HepG2 (cell line): Measurements from ENCODE around the gene TEKTIP1. TPM values are rescaled to one million over a fixed set of nuclear protein-coding genes. Genes with fewer than 3 reads are reported as not detected.

ENCODE experiments used
- FOSL1 ChIP-seq: sonication (generic); formaldehyde crosslinking; IDR thresholded peaks from 2 replicates; pipeline ENCODE4 v1.9.0; 2021; ENCODE audit warnings: missing genetic modification reagents, borderline replicate concordance
- FUBP1 ChIP-seq: sonication (generic); formaldehyde crosslinking; IDR thresholded peaks from 2 replicates; pipeline ENCODE4 v1.5.1; 2020; ENCODE audit warnings: missing genetic modification reagents, mild to moderate bottlenecking, borderline replicate concordance
- JUND ChIP-seq: sonication (generic); formaldehyde crosslinking; IDR thresholded peaks from 2 replicates; pipeline ENCODE4 v1.8.0; 2022; ENCODE audit warnings: mild to moderate bottlenecking, missing genetic modification reagents
- MAF1 ChIP-seq: sonication (generic); formaldehyde crosslinking; IDR thresholded peaks from 2 replicates; pipeline ENCODE4 v1.5.0; 2020; ENCODE audit warnings: missing genetic modification reagents, borderline replicate concordance
- MEF2D ChIP-seq: sonication (generic); formaldehyde crosslinking; IDR thresholded peaks from 2 replicates; pipeline ENCODE4 v1.5.1; 2020; ENCODE audit warnings: mild to moderate bottlenecking, missing genetic modification reagents
- NFRKB ChIP-seq: fragments of 450-650 bp; IDR thresholded peaks from 2 replicates; pipeline ENCODE4 v1.6.1; 2017
- SATB2 ChIP-seq: sonication (generic); formaldehyde crosslinking; IDR thresholded peaks from 2 replicates; pipeline ENCODE4 v1.5.0; 2020; ENCODE audit warnings: missing genetic modification reagents
- TARDBP ChIP-seq: sonication (generic); formaldehyde crosslinking; IDR thresholded peaks from 2 replicates; pipeline ENCODE4 v1.8.0; 2022; ENCODE audit warnings: mild to moderate bottlenecking, missing genetic modification reagents
- TFE3 ChIP-seq: IDR thresholded peaks from 2 replicates; pipeline ENCODE4 v1.6.1; 2016
- XBP1 ChIP-seq: sonication (generic); formaldehyde crosslinking; IDR thresholded peaks from 2 replicates; pipeline ENCODE4 v1.5.0; 2020; ENCODE audit warnings: missing genetic modification reagents
- ZBTB33 ChIP-seq: sonication (generic); formaldehyde crosslinking; IDR thresholded peaks from 2 replicates; pipeline ENCODE4 v1.4.0; 2020; ENCODE audit warnings: missing genetic modification reagents
- ZBTB34 ChIP-seq: sonication (generic); formaldehyde crosslinking; IDR thresholded peaks from 2 replicates; pipeline ENCODE4 v1.8.0; 2022; ENCODE audit warnings: mild to moderate bottlenecking, missing genetic modification reagents
- ZNF280B ChIP-seq: sonication (generic); formaldehyde crosslinking; IDR thresholded peaks from 2 replicates; pipeline ENCODE4 v1.5.0; 2020; ENCODE audit warnings: missing genetic modification reagents, mild to moderate bottlenecking, borderline replicate concordance
- ZNF292 ChIP-seq: sonication (generic); formaldehyde crosslinking; IDR thresholded peaks from 2 replicates; pipeline ENCODE4 v1.8.1; 2022; ENCODE audit warnings: mild to moderate bottlenecking, low read depth, missing genetic modification reagents, borderline replicate concordance
- ZNF382 ChIP-seq: sonication (generic); formaldehyde crosslinking; IDR thresholded peaks from 2 replicates; pipeline ENCODE4 v1.5.0; 2020; ENCODE audit warnings: missing genetic modification reagents, mild to moderate bottlenecking, borderline replicate concordance
- ZNF460 ChIP-seq: sonication (generic); formaldehyde crosslinking; IDR thresholded peaks from 2 replicates; pipeline ENCODE4 v1.5.1; 2020; ENCODE audit warnings: missing genetic modification reagents, mild to moderate bottlenecking, borderline replicate concordance
- ZNF580 ChIP-seq: IDR thresholded peaks from 2 replicates; pipeline ENCODE4 v1.6.1; 2016; ENCODE audit warnings: low read depth, borderline replicate concordance
- ZNF747 ChIP-seq: sonication (generic); formaldehyde crosslinking; IDR thresholded peaks from 2 replicates; pipeline ENCODE4 v1.8.1; 2023; ENCODE audit warnings: missing genetic modification reagents, mild to moderate bottlenecking, borderline replicate concordance
- ZNF772 ChIP-seq: sonication (generic); formaldehyde crosslinking; IDR thresholded peaks from 2 replicates; pipeline ENCODE4 v1.5.0; 2020; ENCODE audit warnings: mild to moderate bottlenecking, missing genetic modification reagents
- ZNF773 ChIP-seq: sonication (generic); formaldehyde crosslinking; IDR thresholded peaks from 2 replicates; pipeline ENCODE4 v1.4.0; 2020; ENCODE audit warnings: missing genetic modification reagents, borderline replicate concordance
- polyA plus RNA-seq, 8 experiments: library from polyadenylated mRNA; depleted of rRNA in 3 of 8; stranded (reverse) in 7 of 8; unstranded in 1 of 8; fragments of >200 nt; fragmentation: Illumina TruSeq in 4 of 8; extraction: Trizol in 4 of 8; gene quantifications; 2 replicates each; pipeline versions ENCODE4 v1.2.1 to v1.2.3, GENCODE V29; 2011 to 2016; ENCODE audit warnings: low read depth in 4 of 8, missing spikeins in 1 of 8, mixed read lengths in 1 of 8; ENCODE audit not compliant: insufficient read depth in 1 of 8
- total RNA-seq, 5 experiments: library from RNA; depleted of rRNA; stranded (reverse); fragments of >200 nt; fragmentation: Illumina TruSeq; extraction: Trizol; gene quantifications; 2 replicates each; pipeline ENCODE4 v1.2.3, GENCODE V29; 2016; ENCODE audit warnings: low read depth in 1 of 5

Gene TEKTIP1
- total and polyA plus RNA-seq, 2 of the 13 experiments (the other 11 are each of a cell fraction or from before 2014, with no cell fraction given): not detected

- no peak for TF ChIP-seq ZBTB34 (CRISPR knock-in tag)
- TF ChIP-seq MAF1 (CRISPR knock-in tag): 0 out of 2 replicates have a peak, but pooled peaks have one; percentile 29
- no peak for TF ChIP-seq ZNF747 (CRISPR knock-in tag)
- TF ChIP-seq TFE3 (CRISPR knock-in tag): no peak
- TF ChIP-seq SATB2 (CRISPR knock-in tag): no peak
- no peak for TF ChIP-seq FUBP1
- no peak for TF ChIP-seq ZNF292 (CRISPR knock-in tag)
- TF ChIP-seq ZNF382 (CRISPR knock-in tag): no peak
- no peak for TF ChIP-seq NFRKB
- TF ChIP-seq XBP1 (CRISPR knock-in tag): no peak
- TF ChIP-seq ZNF772 (CRISPR knock-in tag): peak; percentile 55; the same call in 1 of the 2 replicates
- peak; percentile 36; the same call in 1 of the 2 replicates for TF ChIP-seq TARDBP
- TF ChIP-seq ZNF773 (CRISPR knock-in tag): no peak
- no peak for TF ChIP-seq FOSL1 (CRISPR knock-in tag)
- no peak for TF ChIP-seq MEF2D (CRISPR knock-in tag)
- TF ChIP-seq JUND (CRISPR knock-in tag): 0 out of 2 replicates have a peak, but pooled peaks have one; percentile 35
- TF ChIP-seq ZNF280B (CRISPR knock-in tag): 0 out of 2 replicates have a peak, but pooled peaks have one; percentile 46
- TF ChIP-seq ZBTB33 (CRISPR knock-in tag): no peak
- TF ChIP-seq ZNF580 (CRISPR knock-in tag): peak; percentile 65; the same call in 1 of the 2 replicates
- TF ChIP-seq ZNF460 (CRISPR knock-in tag): no peak
Measured at GRCh38 chr19:3505598-3506383, 33.2 kb upstream of the TEKTIP1 start, which contains the start of gene FZR1 (continued).
